ENCODE measurements around the gene PNPLA7. TPM values are rescaled to one million over a fixed set of nuclear protein-coding genes. Genes with fewer than 3 reads are reported as not detected.

The PNPLA7 gene
- total RNA-seq, 2 experiments from 2014 or later, result 2.6 to 3.4 TPM

- ChIA-PET POLR2A (no interaction called here), CTCF (interaction anchor here (0.6 kb wide), 1 partner anchor 44 kb away, joined by 3 read pairs; no protein-coding TSS in a partner anchor)
Observed at GRCh38 chr9:137502008-137502911, 47.9 kb downstream of the PNPLA7 start.

DNA sequence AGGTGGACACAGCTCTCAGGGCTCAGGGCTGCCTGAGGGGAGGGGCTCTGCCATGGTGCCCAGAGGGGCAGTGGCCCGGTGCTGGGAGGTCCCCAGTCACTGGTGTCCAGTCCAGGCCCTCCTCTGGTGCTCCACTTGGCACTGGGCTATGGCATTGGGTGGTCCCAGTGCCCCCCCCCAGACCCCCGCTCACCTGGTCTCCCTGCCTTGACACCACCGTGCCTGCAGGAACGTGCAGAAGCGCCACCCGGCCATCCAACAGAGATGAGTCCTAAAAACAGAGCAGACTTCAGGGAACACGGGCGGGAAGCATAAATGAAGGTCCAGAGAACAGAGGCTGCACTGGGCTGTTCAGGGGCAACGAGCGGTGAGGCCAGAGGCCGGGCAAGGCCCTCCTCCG, 48.7 kb downstream of the PNPLA7 start:
- POLR2A ChIA-PET, result no interaction called here
- CTCF ChIA-PET, result interaction anchor here (0.6 kb wide), 1 partner anchor 43 kb away, joined by 3 read pairs; no protein-coding TSS in a partner anchor

DNA sequence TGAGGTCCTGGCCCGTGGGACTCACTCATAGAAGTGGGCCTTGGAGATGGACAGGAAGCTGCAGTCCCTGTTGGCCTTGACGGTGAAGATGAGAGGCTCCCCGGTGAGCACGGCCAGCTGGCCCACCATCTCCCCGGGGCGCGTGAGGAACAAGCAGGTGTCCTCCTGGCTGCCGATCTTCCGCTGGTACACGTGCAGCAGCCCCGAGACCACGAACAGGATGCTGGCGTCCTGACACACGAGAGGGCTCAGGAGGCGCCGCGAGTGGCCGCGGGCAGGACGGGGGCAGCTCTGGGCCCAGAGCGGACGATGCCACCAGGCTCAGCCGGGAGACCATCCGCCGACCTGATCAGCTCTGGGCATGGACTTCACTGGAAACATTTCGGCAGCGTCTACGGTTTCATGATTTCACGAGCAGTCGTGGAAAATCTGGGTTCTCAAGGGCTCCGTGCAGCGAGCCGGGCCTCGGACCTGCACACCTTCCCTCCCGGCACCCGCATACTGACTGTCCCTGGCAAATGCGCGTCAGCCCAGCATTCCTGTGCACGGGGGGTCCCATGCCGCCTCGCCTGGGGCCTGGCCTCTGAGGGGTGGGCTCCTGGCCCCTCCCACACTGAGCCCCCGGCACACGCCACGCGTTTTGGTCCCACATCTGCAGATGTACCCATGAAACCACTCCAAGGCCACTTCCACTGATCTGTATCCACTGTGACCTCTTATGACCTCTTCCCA, 49.4 kb downstream of the PNPLA7 start:
- POLR2A ChIA-PET, result no interaction called here

GRCh38 chr9:137499858-137500661, 50.1 kb downstream of the PNPLA7 start:
- POLR2A ChIA-PET, result no interaction called here
- CTCF ChIA-PET, result no interaction called here

More for the DNA sequence above, 49.4 kb downstream of the PNPLA7 start:
- CTCF ChIA-PET, result no interaction called here

DNA sequence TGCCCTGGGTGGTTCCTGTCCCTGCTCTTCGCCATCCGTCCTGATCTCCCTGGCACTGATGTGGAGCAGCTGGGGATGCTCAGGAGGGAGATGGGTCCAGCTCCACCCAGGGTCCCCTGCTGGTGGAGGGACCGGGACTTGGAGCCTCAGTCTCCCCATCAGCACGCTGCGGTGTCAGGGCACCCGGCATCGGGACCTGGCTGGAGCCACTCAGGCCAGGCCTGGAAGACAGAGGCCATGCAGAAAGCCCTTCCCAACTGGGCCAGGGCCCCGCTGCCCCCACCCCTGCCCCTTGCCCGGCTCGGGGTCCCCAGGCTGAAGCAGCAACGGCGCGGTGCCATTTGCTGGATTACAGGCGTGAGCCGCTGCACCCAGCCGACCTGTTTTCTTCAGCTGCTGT, 50.8 kb downstream of the PNPLA7 start:
- ChIA-PET CTCF (no interaction called here), POLR2A (no interaction called here)

DNA sequence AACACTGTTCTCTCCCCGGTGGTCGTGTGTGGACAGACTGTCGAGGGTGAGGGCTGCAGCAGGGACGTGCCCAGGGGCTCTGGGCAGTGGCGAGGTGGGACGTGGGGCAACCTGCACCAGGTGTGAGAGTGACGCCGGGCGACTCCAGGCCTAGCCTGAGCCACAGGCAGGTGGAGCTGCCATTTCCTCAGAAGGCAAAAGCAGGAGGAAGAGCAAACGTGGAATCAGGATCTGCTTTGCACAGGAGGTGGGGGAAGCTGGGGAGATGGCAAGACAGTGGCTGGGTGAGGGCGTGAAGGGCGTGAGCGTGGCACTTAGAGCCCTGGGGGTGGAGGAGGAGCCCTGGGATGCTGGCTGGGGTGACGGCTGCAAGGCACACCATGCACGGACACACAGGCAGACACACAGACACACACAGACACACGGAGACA, 51.5 kb downstream of the PNPLA7 start:
- CTCF ChIA-PET, result no interaction called here
- POLR2A ChIA-PET, result no interaction called here

GRCh38 chr9:137497921-137498719, 52.1 kb downstream of the PNPLA7 start:
- ChIA-PET POLR2A (no interaction called here), CTCF (no interaction called here)

DNA sequence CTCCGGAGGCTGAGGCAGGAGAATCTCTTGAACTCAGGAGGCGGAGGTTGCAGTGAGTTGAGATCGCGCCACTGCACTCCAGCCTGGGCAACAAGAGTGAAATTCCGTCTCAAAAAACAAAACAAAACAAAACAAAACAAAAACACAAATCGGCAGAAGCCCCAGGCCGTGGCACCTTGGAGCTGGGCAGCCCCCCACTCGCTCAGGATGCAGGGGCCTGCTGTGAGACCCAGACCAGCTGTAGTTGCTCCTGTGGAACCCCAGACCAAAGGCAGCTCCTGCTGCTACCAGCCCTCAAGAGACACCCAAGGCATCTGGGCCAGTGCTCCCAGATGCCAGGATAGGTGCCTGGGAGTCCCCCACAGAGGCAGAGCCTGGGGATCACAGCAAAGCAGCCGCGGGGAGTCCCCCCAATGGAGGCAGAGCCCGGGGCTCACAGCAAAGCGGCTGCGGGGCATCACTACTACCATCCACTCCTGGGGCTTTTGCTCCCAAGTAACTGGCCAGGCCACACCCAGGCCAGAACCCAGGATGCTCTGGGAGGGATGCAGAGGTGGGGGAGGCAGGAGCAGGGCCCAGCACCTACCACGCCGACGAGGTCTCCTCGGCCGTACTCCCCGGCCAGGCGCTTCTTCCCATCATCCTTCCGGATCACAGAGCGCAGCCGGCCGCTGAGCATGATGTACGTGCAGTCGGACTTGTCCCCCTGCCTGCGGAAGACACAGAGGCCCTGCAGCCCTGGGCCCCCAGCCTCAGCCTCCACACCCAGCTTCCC, 53.4 kb downstream of the PNPLA7 start:
- POLR2A ChIA-PET, result no interaction called here
- CTCF ChIA-PET, result interaction anchor here (0.6 to 1.2 kb wide), 2 partner anchors 44 to 52 kb away, joined by 3 read pairs; no protein-coding TSS in a partner anchor

GRCh38 chr9:137494550-137495351, 55.5 kb downstream of the PNPLA7 start:
- ChIA-PET CTCF (no interaction called here), POLR2A (no interaction called here)

GRCh38 chr9:137494104-137494544, 56.1 kb downstream of the PNPLA7 start:
- CTCF ChIA-PET, result no interaction called here
- POLR2A ChIA-PET, result no interaction called here

DNA sequence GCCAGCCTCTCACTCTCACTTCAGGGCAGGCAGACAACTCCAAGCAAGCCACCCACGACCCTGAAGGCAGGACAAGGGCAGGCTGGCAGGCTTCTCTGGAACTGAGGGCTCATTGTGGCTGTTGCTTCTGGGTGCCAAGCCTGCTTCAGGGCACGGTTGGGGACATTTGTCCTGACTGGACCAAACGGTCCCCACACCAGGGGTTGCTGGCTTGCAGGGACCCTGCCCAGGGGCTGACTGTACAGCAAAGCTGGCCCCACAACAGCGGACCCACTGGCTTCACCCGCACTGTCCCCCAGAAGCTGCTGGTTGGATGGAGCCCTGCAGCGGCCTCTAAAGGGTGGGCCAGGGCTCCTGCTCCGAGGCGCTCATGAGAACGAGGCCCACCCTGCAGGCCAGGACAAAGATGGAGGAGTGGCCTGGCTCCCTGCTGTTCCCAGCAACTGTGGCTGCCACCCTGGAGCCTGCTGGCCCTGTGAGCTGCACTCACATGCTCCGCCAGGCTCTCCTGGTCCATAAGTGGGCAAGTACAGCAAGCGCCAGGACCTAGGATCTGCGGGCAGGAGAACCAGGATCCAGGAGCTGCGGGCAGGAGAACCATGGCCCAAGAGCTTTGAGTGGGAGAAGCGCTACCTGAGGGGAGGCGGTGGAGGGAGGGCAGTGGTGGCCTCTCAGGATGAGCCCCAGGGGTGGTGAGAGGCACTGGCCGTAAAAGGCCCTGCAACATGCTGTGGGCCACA, 56.7 kb downstream of the PNPLA7 start:
- ChIA-PET POLR2A (no interaction called here), CTCF (no interaction called here)

DNA sequence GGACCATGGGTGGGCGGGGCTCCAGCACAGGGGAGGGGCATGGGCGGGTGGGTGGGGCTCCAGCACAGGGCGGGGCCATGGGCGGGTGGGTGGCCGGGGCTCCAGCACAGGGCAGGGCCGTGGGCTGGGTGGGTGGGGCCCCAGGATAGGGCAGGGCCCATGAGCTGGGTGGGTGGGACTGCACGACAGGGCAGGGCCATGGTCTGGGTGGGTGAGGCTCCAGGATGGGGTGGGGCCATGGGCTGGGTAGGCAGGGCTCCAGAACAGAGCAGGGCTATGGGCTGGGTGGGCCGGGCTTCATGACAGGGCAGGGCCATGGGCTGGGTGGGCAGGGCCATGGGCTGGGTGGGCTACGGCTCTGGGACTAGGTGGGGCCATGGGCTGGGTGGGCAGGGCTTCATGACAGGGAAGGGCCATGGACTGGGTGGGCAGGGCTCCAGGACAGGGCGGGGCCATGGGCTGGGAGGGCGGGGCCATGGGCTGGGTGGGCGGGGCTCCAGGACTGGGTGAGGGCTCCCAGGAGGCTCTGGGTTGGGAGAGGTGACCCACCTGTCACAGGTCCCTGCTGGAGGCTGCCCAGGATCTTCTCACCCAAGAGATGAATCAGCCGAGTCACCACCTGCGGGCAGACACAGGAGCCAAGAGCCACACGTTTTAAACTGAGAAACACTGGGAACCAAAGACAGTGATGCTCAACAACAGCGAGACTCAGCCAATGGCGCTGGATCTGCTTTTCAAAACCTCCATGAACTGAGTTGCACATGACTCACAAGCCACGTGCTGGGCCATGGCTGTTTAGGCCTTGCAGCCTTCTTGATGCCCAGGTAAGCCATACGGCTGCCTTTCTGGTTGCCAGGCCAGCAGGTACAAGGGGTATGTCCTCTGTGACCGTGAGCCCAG, 57.5 kb downstream of the PNPLA7 start:
- POLR2A ChIA-PET, result no interaction called here
- CTCF ChIA-PET, result interaction anchor here (1.4 kb wide), 1 partner anchor 42 kb away, joined by 3 read pairs; no protein-coding TSS in a partner anchor

GRCh38 chr9:137491735-137492432, 58.3 kb downstream of the PNPLA7 start:
- POLR2A ChIA-PET, result no interaction called here
- CTCF ChIA-PET, result interaction anchor here (1.4 kb wide), 1 partner anchor 43 kb away, joined by 3 read pairs; no protein-coding TSS in a partner anchor

DNA sequence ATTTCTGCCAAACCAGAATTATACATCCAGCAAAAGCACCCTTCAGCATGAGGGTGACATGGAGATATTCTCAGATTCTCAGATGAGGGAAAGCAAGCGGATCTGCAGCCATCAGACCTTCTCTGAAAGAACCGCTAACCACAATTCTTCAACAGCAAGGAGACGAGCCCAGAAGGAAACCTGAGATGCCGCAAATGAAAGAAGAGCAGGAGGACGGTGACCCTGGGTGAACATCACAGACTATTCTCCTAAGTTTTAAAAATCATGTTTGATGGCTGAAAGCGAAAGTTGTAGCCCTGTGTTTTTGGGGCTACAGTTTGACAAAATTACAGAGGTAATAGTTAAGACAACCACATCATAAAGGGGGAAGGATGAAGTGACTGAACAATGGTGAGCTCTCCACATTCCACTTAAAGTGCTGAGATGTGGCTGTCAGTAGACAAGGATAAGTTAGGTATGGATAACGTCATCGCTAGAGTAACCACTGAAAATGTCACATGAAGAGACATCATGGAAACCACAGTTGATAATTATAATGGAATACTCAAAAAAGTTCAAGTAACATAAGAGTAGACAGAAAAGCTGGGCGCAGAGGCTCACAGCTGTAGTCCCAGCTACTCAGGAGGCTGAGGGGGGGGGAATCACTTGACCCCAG, 59.5 kb downstream of the PNPLA7 start:
- POLR2A ChIA-PET, result no interaction called here
- CTCF ChIA-PET, result interaction anchor here (1.4 kb wide), 1 partner anchor 44 kb away, joined by 3 read pairs; no protein-coding TSS in a partner anchor

DNA sequence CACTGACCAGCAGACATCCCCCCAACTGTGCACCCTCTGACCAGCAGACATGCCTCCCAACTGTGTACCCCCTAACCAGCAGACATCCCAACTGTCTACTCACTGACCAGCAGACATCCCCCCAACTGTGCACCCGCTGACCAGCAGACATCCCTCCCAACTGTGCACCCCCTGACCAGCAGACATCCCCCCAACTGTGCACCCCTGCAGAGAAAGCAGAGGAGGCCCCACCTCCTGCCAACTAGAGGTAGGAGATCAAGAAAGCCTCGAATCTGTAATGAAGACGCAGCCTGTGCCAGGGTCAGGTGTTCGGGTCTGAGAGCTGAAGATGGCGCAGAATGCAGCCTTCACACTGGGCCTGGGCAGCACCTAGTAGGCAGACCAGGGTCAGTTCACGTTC, 61.3 kb downstream of the PNPLA7 start:
- CTCF ChIA-PET, result no interaction called here
- POLR2A ChIA-PET, result no interaction called here
